GM21526 (cell line): ENCODE data around the gene ESRRB.

Experiments
- ATAC-seq: cut with Tn5 transposase; IDR thresholded peaks from one replicate; pipeline ENCODE4 v1.9.1; 2021; ENCODE audit warnings: moderate library complexity; ENCODE audit not compliant: unreplicated experiment, low FRiP score

The ESRRB gene

GRCh38 chr14:76396714-76397187, 20.8 kb downstream of the ESRRB start:
- no peak for ATAC-seq

- ATAC-seq: no peak
Measured at GRCh38 chr14:76405627-76406026, 29.7 kb downstream of the ESRRB start.

- no peak for ATAC-seq
Measured at GRCh38 chr14:76407449-76408150, 31.7 kb downstream of the ESRRB start.

- no peak for ATAC-seq
Measured at GRCh38 chr14:76408877-76409276, 32.9 kb downstream of the ESRRB start.

GRCh38 chr14:76412501-76412900, 36.6 kb downstream of the ESRRB start:
- no peak for ATAC-seq

GRCh38 chr14:76413106-76413961, 37.4 kb downstream of the ESRRB start:
- ATAC-seq: no peak

GRCh38 chr14:76413962-76414600, 38.1 kb downstream of the ESRRB start:
- ATAC-seq: no peak

GRCh38 chr14:76419399-76419798, 43.5 kb downstream of the ESRRB start:
- ATAC-seq: no peak

- ATAC-seq: no peak
Measured at GRCh38 chr14:76420827-76421226, 44.9 kb downstream of the ESRRB start.

GRCh38 chr14:76421662-76422061, 45.7 kb downstream of the ESRRB start:
- no peak for ATAC-seq

GRCh38 chr14:76422662-76423061, 46.7 kb downstream of the ESRRB start:
- ATAC-seq: no peak

GRCh38 chr14:76423534-76423933, 47.6 kb downstream of the ESRRB start:
- no peak for ATAC-seq

GRCh38 chr14:76424359-76424758, 48.4 kb downstream of the ESRRB start:
- ATAC-seq: no peak

- no peak for ATAC-seq
Measured at GRCh38 chr14:76426161-76426696, 50.3 kb downstream of the ESRRB start.

GRCh38 chr14:76428611-76429010, 52.7 kb downstream of the ESRRB start:
- ATAC-seq: no peak

GRCh38 chr14:76430017-76430416, 54.1 kb downstream of the ESRRB start:
- no peak for ATAC-seq

- no peak for ATAC-seq
Measured at GRCh38 chr14:76430475-76430980, 54.6 kb downstream of the ESRRB start.

- no peak for ATAC-seq
Measured at GRCh38 chr14:76431538-76431937, 55.6 kb downstream of the ESRRB start.

GRCh38 chr14:76432827-76433752, 57.2 kb downstream of the ESRRB start:
- no peak for ATAC-seq

- no peak for ATAC-seq
Measured at GRCh38 chr14:76434220-76434619, 58.3 kb downstream of the ESRRB start.
